Glutamatergic neuron (in vitro differentiated cells): ENCODE measurements around the gene UAP1. TPM values are rescaled to one million over a fixed set of nuclear protein-coding genes. Genes with fewer than 3 reads are reported as not detected.

Source experiments
- DNase-seq: peaks from one replicate; pipeline ENCODE4 v3.0.0; 2022
- H3K27ac Mint-ChIP-seq: one replicate; pipeline ENCODE4 v1.8.0; 2020; ENCODE audit warnings: mild to moderate bottlenecking, mixed read lengths, inconsistent platforms; ENCODE audit not compliant: unreplicated experiment
- H3K27me3 Mint-ChIP-seq: one replicate; pipeline ENCODE4 v1.8.0; 2020; ENCODE audit warnings: mild to moderate bottlenecking, moderate library complexity, mixed read lengths, inconsistent platforms; ENCODE audit not compliant: unreplicated experiment
- H3K36me3 Mint-ChIP-seq: one replicate; pipeline ENCODE4 v1.8.0; 2020; ENCODE audit warnings: mild to moderate bottlenecking, mixed read lengths, inconsistent platforms; ENCODE audit not compliant: unreplicated experiment
- H3K4me1 Mint-ChIP-seq: one replicate; pipeline ENCODE4 v1.8.0; 2020; ENCODE audit warnings: mild to moderate bottlenecking, low read depth, mixed read lengths, inconsistent platforms; ENCODE audit not compliant: unreplicated experiment
- H3K4me3 Mint-ChIP-seq: one replicate; pipeline ENCODE4 v1.8.0; 2020; ENCODE audit warnings: mild to moderate bottlenecking, mixed read lengths, inconsistent platforms; ENCODE audit not compliant: unreplicated experiment
- H3K9me3 Mint-ChIP-seq: one replicate; pipeline ENCODE4 v1.8.0; 2020; ENCODE audit warnings: mild to moderate bottlenecking, moderate library complexity, mixed read lengths, inconsistent platforms; ENCODE audit not compliant: unreplicated experiment
- total RNA-seq: library from RNA; stranded (reverse); fragmentation: NEBNext Ultra II Directional; extraction: Animal tissue kit (Norgen Biotek cat#: 25700); gene quantifications from one replicate; pipeline ENCODE4 v1.2.1, GENCODE V29; 2021; ENCODE audit not compliant: unreplicated experiment
- TF ChIP-seq, protein P1 (sequence below): fragments of 200-600 bp; sonication (generic); IDR thresholded peaks from one replicate; pipeline ENCODE4 v1.5.0; 2021; ENCODE audit not compliant: partially characterized antibody, unreplicated experiment

The UAP1 gene
- total RNA-seq, 1 donor from 2014 or later: 34.1 TPM

DNA sequence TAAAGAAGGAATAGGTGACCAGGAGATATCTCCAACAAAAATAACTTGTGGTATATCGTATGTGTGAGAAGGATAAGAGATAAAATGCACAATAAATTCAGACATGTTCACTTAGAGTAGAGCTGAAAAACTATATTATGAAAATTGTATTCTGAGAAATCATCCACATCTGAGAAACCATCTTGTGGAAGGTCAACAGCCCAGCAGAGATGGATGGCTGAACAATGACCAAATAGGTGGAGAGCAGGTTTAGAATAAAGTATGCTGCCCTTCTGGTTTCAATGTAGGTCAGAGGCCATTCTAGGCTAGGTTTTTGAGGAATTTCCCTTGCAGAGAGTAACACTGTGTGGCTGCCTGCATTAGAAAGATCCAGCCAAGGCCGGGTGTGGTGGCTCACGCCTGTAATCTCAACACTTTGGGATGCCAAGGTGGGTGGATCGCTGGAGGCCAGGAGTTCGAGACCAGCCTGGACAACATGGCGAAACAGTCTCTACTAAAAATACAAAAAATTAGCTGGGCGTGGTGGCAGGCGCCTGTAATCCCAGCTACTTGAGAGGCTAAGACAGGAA is 8.8 kb upstream of the UAP1 start:
- Mint-ChIP-seq H3K9me3 (no peaks in the 10 kb centered on the region), H3K27ac (no peak overlapping the region), H3K36me3 (no peaks in the 10 kb centered on the region), H3K27me3 (no peaks in the 10 kb centered on the region), H3K4me1 (no peaks in the 10 kb centered on the region), H3K4me3 (no peak overlapping the region)
- TF ChIP-seq, protein P1, sequence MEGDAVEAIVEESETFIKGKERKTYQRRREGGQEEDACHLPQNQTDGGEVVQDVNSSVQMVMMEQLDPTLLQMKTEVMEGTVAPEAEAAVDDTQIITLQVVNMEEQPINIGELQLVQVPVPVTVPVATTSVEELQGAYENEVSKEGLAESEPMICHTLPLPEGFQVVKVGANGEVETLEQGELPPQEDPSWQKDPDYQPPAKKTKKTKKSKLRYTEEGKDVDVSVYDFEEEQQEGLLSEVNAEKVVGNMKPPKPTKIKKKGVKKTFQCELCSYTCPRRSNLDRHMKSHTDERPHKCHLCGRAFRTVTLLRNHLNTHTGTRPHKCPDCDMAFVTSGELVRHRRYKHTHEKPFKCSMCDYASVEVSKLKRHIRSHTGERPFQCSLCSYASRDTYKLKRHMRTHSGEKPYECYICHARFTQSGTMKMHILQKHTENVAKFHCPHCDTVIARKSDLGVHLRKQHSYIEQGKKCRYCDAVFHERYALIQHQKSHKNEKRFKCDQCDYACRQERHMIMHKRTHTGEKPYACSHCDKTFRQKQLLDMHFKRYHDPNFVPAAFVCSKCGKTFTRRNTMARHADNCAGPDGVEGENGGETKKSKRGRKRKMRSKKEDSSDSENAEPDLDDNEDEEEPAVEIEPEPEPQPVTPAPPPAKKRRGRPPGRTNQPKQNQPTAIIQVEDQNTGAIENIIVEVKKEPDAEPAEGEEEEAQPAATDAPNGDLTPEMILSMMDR: no peak
- DNase-seq: no peak

DNA sequence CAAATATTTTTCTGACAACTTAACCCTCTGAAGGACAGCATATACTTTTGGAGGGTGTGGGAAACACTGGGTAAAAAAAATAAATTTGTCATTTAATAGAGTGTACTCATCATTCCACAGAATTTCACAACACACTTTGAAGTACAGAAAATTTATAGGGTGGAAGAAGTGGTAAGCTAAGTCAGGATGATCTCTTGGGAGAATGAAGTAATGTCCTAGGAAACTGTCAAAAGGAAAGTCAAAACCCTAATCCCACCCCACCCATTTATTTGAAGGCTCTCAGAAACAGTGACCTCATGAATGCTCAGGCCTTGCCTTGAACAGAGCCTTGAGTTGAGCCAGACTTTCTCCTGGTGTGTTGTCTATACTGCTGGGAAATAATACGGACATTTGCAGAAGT is 7.3 kb upstream of the UAP1 start:
- TF ChIP-seq, protein P1: no peak
- H3K36me3 Mint-ChIP-seq: no peaks in the 10 kb centered on the region
- H3K27ac Mint-ChIP-seq: no peak overlapping the region
- no peak overlapping the region for H3K4me3 Mint-ChIP-seq
- no peaks in the 10 kb centered on the region for H3K27me3 Mint-ChIP-seq
- DNase-seq: no peak
- H3K4me1 Mint-ChIP-seq: no peaks in the 10 kb centered on the region
- no peaks in the 10 kb centered on the region for H3K9me3 Mint-ChIP-seq

DNA sequence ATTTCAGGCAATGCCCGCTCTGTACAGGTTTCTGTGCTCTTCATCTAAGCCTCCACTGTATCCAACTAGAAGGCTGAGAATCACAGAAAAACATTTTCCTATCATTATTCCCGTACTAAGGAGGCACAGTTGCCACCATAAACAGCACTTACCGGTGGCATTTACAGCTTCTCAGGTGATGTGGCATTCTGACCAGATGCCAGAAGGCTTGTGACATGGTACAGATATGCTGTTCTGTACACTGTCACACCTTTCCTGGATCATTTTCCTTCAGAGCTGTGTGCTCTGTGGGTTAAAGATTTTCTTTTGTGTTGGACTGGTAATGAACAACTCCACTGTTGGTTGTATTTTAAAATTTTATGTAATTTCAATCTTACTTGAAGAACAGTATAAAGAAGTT is 4.0 kb upstream of the UAP1 start:
- H3K27me3 Mint-ChIP-seq: peaks cover 5% of the 10 kb centered on the region
- H3K27ac Mint-ChIP-seq: no peak overlapping the region
- peaks cover 5% of the 10 kb centered on the region for H3K4me1 Mint-ChIP-seq
- H3K36me3 Mint-ChIP-seq: no peaks in the 10 kb centered on the region
- peaks cover 3% of the 10 kb centered on the region for H3K9me3 Mint-ChIP-seq
- no peak overlapping the region for H3K4me3 Mint-ChIP-seq
- TF ChIP-seq, protein P1: no peak
- DNase-seq: no peak

DNA sequence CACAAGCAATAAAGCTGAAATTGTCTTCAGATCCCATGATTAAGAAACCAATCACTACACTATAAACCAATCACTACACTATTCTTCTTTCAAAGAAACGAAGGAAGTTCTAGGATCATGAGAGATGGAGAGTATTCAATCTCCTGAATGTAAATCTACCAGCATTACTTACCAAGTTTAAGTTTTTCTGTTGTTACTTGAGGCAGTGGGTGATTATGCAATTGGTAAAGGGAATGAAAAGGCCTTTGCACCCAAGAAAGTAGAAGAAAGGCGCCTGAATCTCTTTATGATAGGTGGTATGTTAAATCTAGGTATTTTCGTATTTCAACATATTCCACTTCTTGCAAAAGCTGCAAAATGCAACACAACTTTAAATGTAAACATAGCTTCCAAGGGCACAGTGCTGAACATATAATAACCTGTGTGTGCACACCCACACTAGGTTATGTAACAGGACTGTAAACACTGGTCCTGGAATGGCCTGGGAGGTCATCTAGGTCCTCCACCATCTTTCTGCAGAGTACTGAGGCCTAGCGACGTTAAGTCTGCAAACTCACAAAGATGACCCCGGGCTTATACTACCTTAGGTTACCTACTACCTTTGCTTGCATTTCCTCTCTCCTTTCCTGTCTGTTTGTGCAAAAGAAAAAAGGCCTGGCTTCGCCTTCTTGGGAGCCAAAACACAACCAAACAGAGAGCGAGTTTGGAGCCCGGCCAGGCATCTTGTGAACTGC is 1.1 kb upstream of the UAP1 start:
- TF ChIP-seq, protein P1: no peak
- Mint-ChIP-seq H3K27ac (peak overlapping the region; percentile 68), H3K27me3 (peaks cover 5% of the 10 kb centered on the region), H3K4me1 (peaks cover 14% of the 10 kb centered on the region), H3K36me3 (no peaks in the 10 kb centered on the region), H3K9me3 (peaks cover 3% of the 10 kb centered on the region), H3K4me3 (peak overlapping the region; percentile 90)
- no peak for DNase-seq

DNA sequence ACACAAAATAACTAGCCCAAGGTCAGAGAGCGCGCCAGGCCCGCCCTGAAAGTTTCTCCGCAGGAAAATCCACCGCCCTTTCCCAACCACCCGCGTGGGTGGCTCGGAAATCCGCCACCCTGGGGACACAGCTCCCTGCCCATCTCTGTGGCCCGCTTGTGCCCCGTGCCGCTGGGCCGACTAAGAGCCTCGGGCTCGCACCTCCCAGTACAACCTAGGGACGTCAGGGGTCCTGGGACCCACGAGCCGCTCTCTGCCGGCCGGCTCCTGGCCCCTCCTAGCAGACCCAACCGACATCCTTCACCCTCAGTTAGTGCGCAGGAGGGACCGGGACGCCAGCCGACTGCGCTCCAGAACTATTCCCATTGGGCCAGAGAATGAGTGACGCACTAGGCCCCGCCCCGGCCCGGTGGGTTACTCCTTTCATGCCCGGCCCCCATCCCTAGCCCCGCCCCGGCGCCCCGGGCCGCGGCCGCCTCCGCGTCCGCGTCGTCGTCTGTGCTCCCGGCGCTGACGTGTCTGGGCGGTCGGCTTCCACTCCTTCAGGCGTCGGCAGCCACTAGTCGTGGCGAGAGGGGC is 396 bp upstream of the UAP1 start:
- Mint-ChIP-seq H3K4me1 (peaks cover 14% of the 10 kb centered on the region), H3K27me3 (peaks cover 5% of the 10 kb centered on the region), H3K27ac (peak overlapping the region; percentile 68), H3K9me3 (peaks cover 3% of the 10 kb centered on the region), H3K36me3 (no peaks in the 10 kb centered on the region), H3K4me3 (peak overlapping the region; percentile 90)
- TF ChIP-seq, protein P1: no peak
- peak; percentile 98 for DNase-seq
